GM23338 (cell line): ENCODE results near the gene DCLK1. TPM values are rescaled to one million over a fixed set of nuclear protein-coding genes. Genes with fewer than 3 reads are reported as not detected.

Experiments
- ATAC-seq: fragments of 200-7000 bp; cut with Tn5 transposase; 3 replicates; pipeline ENCODE4 v1.9.1; 2020
- DNase-seq: peaks from one replicate; pipeline ENCODE4 v3.0.0-alpha.2; 2015; ENCODE audit warnings: low spot score
- H2AFZ ChIP-seq: fragments of 200-600 bp; sonication (generic); 2 replicates; pipeline ENCODE4 v1.8.0; 2016; ENCODE audit warnings: antibody characterized with exemption, mild to moderate bottlenecking, moderate library complexity
- H3F3A ChIP-seq: fragments of 200-600 bp; sonication (generic); replicated peaks from 2 replicates; pipeline ENCODE4 v1.8.0; 2017; ENCODE audit warnings: antibody characterized with exemption, mixed run types, low read depth
- H3K27ac ChIP-seq: fragments of 200-600 bp; sonication (generic); 2 replicates; pipeline ENCODE4 v1.6.1; 2016; ENCODE audit warnings: low read depth
- H3K27me3 ChIP-seq: fragments of 200-600 bp; sonication (generic); 2 replicates; pipeline ENCODE4 v1.8.0; 2016; ENCODE audit warnings: mild to moderate bottlenecking, mixed run types, moderate library complexity; ENCODE audit not compliant: insufficient read depth
- H3K36me3 ChIP-seq: fragments of 200-600 bp; sonication (generic); 2 replicates; pipeline ENCODE4 v1.8.0; 2016; ENCODE audit warnings: mild to moderate bottlenecking; ENCODE audit not compliant: insufficient read depth
- H3K4me1 ChIP-seq: fragments of 200-600 bp; sonication (generic); 2 replicates; pipeline ENCODE4 v1.8.0; 2016; ENCODE audit warnings: mild to moderate bottlenecking, moderate library complexity; ENCODE audit not compliant: insufficient read depth
- H3K4me2 ChIP-seq: fragments of 200-600 bp; sonication (generic); 2 replicates; pipeline ENCODE4 v1.7.1; 2017; ENCODE audit warnings: mixed run types
- H3K4me3 ChIP-seq: fragments of 200-600 bp; sonication (generic); 2 replicates; pipeline ENCODE4 v1.6.1; 2016; ENCODE audit warnings: mixed run types
- H3K79me2 ChIP-seq: fragments of 200-600 bp; sonication (generic); replicated peaks from 2 replicates; pipeline ENCODE4 v1.8.0; 2017; ENCODE audit warnings: mild to moderate bottlenecking; ENCODE audit not compliant: insufficient read depth
- H3K9me2 ChIP-seq: fragments of 200-600 bp; sonication (generic); 2 replicates; pipeline ENCODE4 v1.8.0; 2017; ENCODE audit not compliant: insufficient read depth
- H4K20me1 ChIP-seq: fragments of 200-600 bp; sonication (generic); replicated peaks from 2 replicates; pipeline ENCODE4 v1.8.0; 2017; ENCODE audit warnings: mild to moderate bottlenecking; ENCODE audit not compliant: insufficient read depth
- H3K27ac Mint-ChIP-seq: 2 replicates; pipeline ENCODE4 v1.8.0; 2020; ENCODE audit warnings: inconsistent platforms, mild to moderate bottlenecking, moderate library complexity, mixed read lengths
- H3K27me3 Mint-ChIP-seq: 3 replicates; pipeline ENCODE4 v1.8.0; 2022; ENCODE audit warnings: low read depth, mild to moderate bottlenecking, moderate library complexity, mixed read lengths, inconsistent platforms; ENCODE audit not compliant: insufficient read depth, poor library complexity
- H3K36me3 Mint-ChIP-seq: 3 replicates; pipeline ENCODE4 v1.8.0; 2021; ENCODE audit warnings: low read depth, mild to moderate bottlenecking, inconsistent platforms, moderate library complexity, mixed read lengths
- H3K4me1 Mint-ChIP-seq: 3 replicates; pipeline ENCODE4 v1.8.0; 2020; ENCODE audit warnings: mild to moderate bottlenecking, inconsistent platforms, mixed read lengths
- H3K4me3 Mint-ChIP-seq: 3 replicates; pipeline ENCODE4 v1.8.0; 2021; ENCODE audit warnings: moderate library complexity, mild to moderate bottlenecking, inconsistent platforms, mixed read lengths
- H3K9me3 Mint-ChIP-seq: 3 replicates; pipeline ENCODE4 v1.8.0; 2020; ENCODE audit warnings: moderate library complexity, mild to moderate bottlenecking, inconsistent platforms, mixed read lengths
- CREB1 ChIP-seq: fragments of 250-450 bp; sonication (Bioruptor Pico); IDR thresholded peaks from 2 replicates; pipeline ENCODE4 v1.5.0; 2020; ENCODE audit warnings: low read depth, mild to moderate bottlenecking, moderate library complexity
- CTCF ChIP-seq, 2 experiments: fragments of 200-600 bp in 1 of 2; sonication (generic) in 1 of 2; conservative IDR thresholded peaks; 2 replicates each; pipeline versions ENCODE4 v1.5.1 to v1.6.1; 2016 to 2017; ENCODE audit warnings: antibody characterized with exemption in 2 of 2, low read depth in 2 of 2, mild to moderate bottlenecking in 2 of 2, moderate library complexity in 1 of 2
- EZH2 ChIP-seq: fragments of 200-600 bp; sonication (generic); IDR thresholded peaks from one replicate; pipeline ENCODE4 v1.8.0; 2017; ENCODE audit warnings: antibody characterized with exemption, mild to moderate bottlenecking, low read depth; ENCODE audit not compliant: unreplicated experiment
- EZH2phosphoT487 ChIP-seq: fragments of 200-600 bp; sonication (generic); IDR thresholded peaks from one replicate; pipeline ENCODE4 v1.8.1; 2018; ENCODE audit warnings: antibody characterized with exemption; ENCODE audit not compliant: unreplicated experiment
- JUNB ChIP-seq: IDR thresholded peaks from one replicate; pipeline ENCODE4 v1.6.1; 2016; ENCODE audit warnings: antibody characterized with exemption; ENCODE audit not compliant: unreplicated experiment
- NANOG ChIP-seq: IDR thresholded peaks from 2 replicates; pipeline ENCODE4 v1.6.1; 2016; ENCODE audit warnings: antibody characterized with exemption, borderline replicate concordance
- POLR2AphosphoS5 ChIP-seq: IDR thresholded peaks from 2 replicates; pipeline ENCODE4 v1.6.1; 2016; ENCODE audit warnings: antibody characterized with exemption, low read depth
- STAT1 ChIP-seq: IDR thresholded peaks from one replicate; pipeline ENCODE4 v1.6.1; 2016; ENCODE audit warnings: antibody characterized with exemption; ENCODE audit not compliant: unreplicated experiment
- ZNF114 ChIP-seq: fragments of 250-450 bp; sonication (Bioruptor Pico); IDR thresholded peaks from 2 replicates; pipeline ENCODE4 v1.5.0; 2020; ENCODE audit warnings: mild to moderate bottlenecking, moderate library complexity
- ZNF331 ChIP-seq: fragments of 250-450 bp; sonication (Bioruptor Pico); IDR thresholded peaks from 2 replicates; pipeline ENCODE4 v1.5.0; 2020; ENCODE audit warnings: low read depth, mild to moderate bottlenecking, moderate library complexity
- ZNF462 ChIP-seq: fragments of 250-450 bp; sonication (Bioruptor Pico); IDR thresholded peaks from 2 replicates; pipeline ENCODE4 v1.5.0; 2020; ENCODE audit warnings: mild to moderate bottlenecking, moderate library complexity
- polyA plus RNA-seq: library from polyadenylated mRNA; unstranded; fragments of >200 nt; fragmentation: Nextera tagmentation; extraction: Ambion mirVana; gene quantifications from 2 replicates; pipeline ENCODE4 v1.2.1, GENCODE V29; 2016
- total RNA-seq: library from RNA; depleted of rRNA; stranded (reverse); fragments of >200 nt; shearing (Covaris generic); gene quantifications from 2 replicates; pipeline ENCODE4 v1.2.3, GENCODE V29; 2014
- TF ChIP-seq, protein P1 (sequence below): IDR thresholded peaks from one replicate; pipeline ENCODE4 v1.6.1; 2018; ENCODE audit warnings: antibody characterized with exemption; ENCODE audit not compliant: unreplicated experiment
- TF ChIP-seq, protein P2 (sequence below): IDR thresholded peaks from 2 replicates; pipeline ENCODE4 v1.6.1; 2016; ENCODE audit warnings: antibody characterized with exemption

Gene DCLK1
- total and polyA plus RNA-seq, 2 experiments from 2014 or later = 13.1 to 57.7 TPM

DNA sequence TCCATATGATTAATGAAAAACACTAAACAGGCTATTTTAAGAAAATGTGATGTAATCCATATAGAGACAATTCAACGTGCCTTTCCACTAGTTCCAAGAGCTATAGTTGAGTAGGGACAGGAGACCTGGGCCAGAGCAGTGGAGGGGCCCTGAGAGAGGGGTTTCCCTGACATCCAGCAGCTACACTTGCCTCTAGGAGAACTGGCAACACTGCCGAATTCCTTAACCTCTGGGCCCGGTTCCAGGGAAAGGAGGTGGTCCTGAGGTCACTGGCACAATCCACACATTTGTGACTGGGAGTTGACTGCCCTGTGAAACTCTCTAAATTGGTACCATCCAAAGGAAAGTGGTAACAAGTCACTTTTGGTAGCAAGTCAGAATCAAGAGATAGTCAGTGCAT lies 264.4 kb downstream of the DCLK1 start:
- no peak overlapping the region for H3K4me3 Mint-ChIP-seq
- H3K27ac Mint-ChIP-seq = no peak overlapping the region
- Histone ChIP-seq H3K9me2 (peaks cover 9% of the 10 kb centered on the region; the same call in 1 of the 2 replicates), H3K4me2 (no peak overlapping the region), H3K79me2 (no peaks in the 10 kb centered on the region), H3K4me1 (no peaks in the 10 kb centered on the region), H3K4me3 (no peak overlapping the region), H3K36me3 (no peaks in the 10 kb centered on the region), H2AFZ (no peak overlapping the region), H3K27me3 (no peaks in the 10 kb centered on the region), H3K27ac (no peak overlapping the region), H4K20me1 (no peaks in the 10 kb centered on the region), H3F3A (no peaks in the 10 kb centered on the region)
- DNase-seq (no peak), ATAC-seq (no peak)
- H3K9me3 Mint-ChIP-seq = no peaks in the 10 kb centered on the region
- peaks cover 3% of the 10 kb centered on the region; the same call in 2 of the 3 replicates for H3K4me1 Mint-ChIP-seq
- TF ChIP-seq, protein P1, sequence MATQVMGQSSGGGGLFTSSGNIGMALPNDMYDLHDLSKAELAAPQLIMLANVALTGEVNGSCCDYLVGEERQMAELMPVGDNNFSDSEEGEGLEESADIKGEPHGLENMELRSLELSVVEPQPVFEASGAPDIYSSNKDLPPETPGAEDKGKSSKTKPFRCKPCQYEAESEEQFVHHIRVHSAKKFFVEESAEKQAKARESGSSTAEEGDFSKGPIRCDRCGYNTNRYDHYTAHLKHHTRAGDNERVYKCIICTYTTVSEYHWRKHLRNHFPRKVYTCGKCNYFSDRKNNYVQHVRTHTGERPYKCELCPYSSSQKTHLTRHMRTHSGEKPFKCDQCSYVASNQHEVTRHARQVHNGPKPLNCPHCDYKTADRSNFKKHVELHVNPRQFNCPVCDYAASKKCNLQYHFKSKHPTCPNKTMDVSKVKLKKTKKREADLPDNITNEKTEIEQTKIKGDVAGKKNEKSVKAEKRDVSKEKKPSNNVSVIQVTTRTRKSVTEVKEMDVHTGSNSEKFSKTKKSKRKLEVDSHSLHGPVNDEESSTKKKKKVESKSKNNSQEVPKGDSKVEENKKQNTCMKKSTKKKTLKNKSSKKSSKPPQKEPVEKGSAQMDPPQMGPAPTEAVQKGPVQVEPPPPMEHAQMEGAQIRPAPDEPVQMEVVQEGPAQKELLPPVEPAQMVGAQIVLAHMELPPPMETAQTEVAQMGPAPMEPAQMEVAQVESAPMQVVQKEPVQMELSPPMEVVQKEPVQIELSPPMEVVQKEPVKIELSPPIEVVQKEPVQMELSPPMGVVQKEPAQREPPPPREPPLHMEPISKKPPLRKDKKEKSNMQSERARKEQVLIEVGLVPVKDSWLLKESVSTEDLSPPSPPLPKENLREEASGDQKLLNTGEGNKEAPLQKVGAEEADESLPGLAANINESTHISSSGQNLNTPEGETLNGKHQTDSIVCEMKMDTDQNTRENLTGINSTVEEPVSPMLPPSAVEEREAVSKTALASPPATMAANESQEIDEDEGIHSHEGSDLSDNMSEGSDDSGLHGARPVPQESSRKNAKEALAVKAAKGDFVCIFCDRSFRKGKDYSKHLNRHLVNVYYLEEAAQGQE = no peak
- TF ChIP-seq EZH2 = no peak
- TF ChIP-seq ZNF462 (CRISPR knock-in tag) = no peak
- no peak for TF ChIP-seq CTCF (conservative IDR thresholded peaks at IDR 0.05; ENCODE audit: low read depth in 2 of 2)
- TF ChIP-seq CREB1 (CRISPR knock-in tag) = no peak
- TF ChIP-seq, protein P2, sequence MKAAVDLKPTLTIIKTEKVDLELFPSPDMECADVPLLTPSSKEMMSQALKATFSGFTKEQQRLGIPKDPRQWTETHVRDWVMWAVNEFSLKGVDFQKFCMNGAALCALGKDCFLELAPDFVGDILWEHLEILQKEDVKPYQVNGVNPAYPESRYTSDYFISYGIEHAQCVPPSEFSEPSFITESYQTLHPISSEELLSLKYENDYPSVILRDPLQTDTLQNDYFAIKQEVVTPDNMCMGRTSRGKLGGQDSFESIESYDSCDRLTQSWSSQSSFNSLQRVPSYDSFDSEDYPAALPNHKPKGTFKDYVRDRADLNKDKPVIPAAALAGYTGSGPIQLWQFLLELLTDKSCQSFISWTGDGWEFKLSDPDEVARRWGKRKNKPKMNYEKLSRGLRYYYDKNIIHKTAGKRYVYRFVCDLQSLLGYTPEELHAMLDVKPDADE = no peak
- TF ChIP-seq EZH2phosphoT487 = no peak
- TF ChIP-seq ZNF331 = no peak
- no peak for TF ChIP-seq STAT1
- TF ChIP-seq POLR2AphosphoS5 = no peak
- no peak for TF ChIP-seq ZNF114
- no peak for TF ChIP-seq JUNB
- no peak for TF ChIP-seq NANOG
- H3K36me3 Mint-ChIP-seq = no peaks in the 10 kb centered on the region
- H3K27me3 Mint-ChIP-seq = no peaks in the 10 kb centered on the region
